Activated CD8-positive, alpha-beta T cell treated with anti-CD3 and anti-CD28 coated beads, Interleukin-2, amount 10 ng/mL, durations not matched to agents 7 days and 5 days (primary cell): ENCODE results near the gene WNT9B. TPM values are rescaled to one million over a fixed set of nuclear protein-coding genes. Genes with fewer than 3 reads are reported as not detected.

Source experiments
- ATAC-seq: fragments of 150-1000 bp; cut with Tn5 transposase; one replicate; pipeline ENCODE4 v1.10.0; 2021; ENCODE audit warnings: moderate library complexity
- CTCF ChIA-PET: fragments of 350-600 bp; sonication (Branson Sonifier 250); formaldehyde crosslinking; loops from one replicate; lab custom pipeline; 2021; ENCODE audit warnings: antibody characterized with exemption; lab: Charles Lee
- POLR2A ChIA-PET: fragments of 350-600 bp; sonication (Branson Sonifier 250); formaldehyde crosslinking; loops from one replicate; lab custom pipeline; 2021; ENCODE audit warnings: antibody characterized with exemption; lab: Charles Lee
- DNase-seq: peaks from one replicate; pipeline ENCODE4 v3.0.0-alpha.2; 2020
- H3K27ac Mint-ChIP-seq: one replicate; pipeline ENCODE4 v1.8.0; 2021; ENCODE audit warnings: mild to moderate bottlenecking, mixed read lengths
- H3K27me3 Mint-ChIP-seq: one replicate; pipeline ENCODE4 v1.8.0; 2021; ENCODE audit warnings: low read depth, mixed read lengths
- H3K36me3 Mint-ChIP-seq: one replicate; pipeline ENCODE4 v1.8.0; 2021; ENCODE audit warnings: low read depth, mixed read lengths
- H3K4me1 Mint-ChIP-seq: one replicate; pipeline ENCODE4 v1.8.0; 2021; ENCODE audit warnings: low read depth, mixed read lengths
- H3K4me3 Mint-ChIP-seq: one replicate; pipeline ENCODE4 v1.8.0; 2021; ENCODE audit warnings: mild to moderate bottlenecking, mixed read lengths
- H3K9me3 Mint-ChIP-seq: one replicate; pipeline ENCODE4 v1.8.0; 2022; ENCODE audit warnings: mixed read lengths; ENCODE audit not compliant: insufficient read depth
- total RNA-seq, 2 experiments: library from RNA; stranded (reverse); gene quantifications; one replicate each; pipeline ENCODE4 v1.2.3, GENCODE V29; 2021

Gene WNT9B
- total RNA-seq, 2 experiments from 2014 or later: not detected

DNA sequence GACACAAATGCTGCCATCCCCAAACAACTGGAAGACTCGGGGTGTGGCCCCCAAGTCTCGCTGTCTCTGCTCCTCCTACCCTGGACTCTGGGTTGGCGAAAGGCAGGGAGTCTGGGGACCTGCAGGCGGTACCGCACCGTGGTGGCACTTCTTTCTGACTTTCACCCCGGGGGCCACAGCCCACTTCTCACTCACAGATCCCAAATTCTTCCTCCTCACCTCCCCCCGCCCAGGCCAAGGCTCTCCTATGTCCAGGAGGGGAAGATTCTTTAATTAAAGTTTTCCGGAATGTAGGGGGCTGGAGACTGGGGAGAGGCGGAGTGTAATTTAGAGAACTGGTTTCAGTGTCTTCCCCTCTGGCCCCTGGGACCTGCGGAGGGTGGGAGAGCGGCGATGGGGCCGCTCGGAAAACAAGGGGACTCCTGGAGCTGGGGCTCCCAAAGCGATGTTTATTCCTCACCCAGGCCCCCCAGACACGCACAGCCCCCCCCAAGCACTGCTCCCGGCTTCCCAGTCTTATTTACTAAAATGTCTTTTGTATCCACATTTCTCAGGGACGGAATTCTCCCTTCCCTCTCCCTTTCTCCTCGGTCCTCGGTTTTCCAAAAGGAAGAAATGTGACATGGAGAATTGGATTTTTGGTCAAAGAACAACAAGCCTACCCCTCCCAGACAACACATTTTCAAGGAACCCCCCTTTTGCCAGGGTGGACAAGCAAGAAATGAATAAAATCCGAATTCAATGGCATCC is 34.1 kb upstream of the WNT9B start:
- no peak overlapping the region for H3K4me3 Mint-ChIP-seq
- no peaks in the 10 kb centered on the region for H3K9me3 Mint-ChIP-seq
- H3K4me1 Mint-ChIP-seq: peaks cover 30% of the 10 kb centered on the region
- ATAC-seq (no peak), DNase-seq (no peak)
- POLR2A ChIA-PET: no interaction called here
- CTCF ChIA-PET: no interaction called here
- peaks cover 78% of the 10 kb centered on the region for H3K27me3 Mint-ChIP-seq
- H3K27ac Mint-ChIP-seq: no peak overlapping the region
- no peaks in the 10 kb centered on the region for H3K36me3 Mint-ChIP-seq

DNA sequence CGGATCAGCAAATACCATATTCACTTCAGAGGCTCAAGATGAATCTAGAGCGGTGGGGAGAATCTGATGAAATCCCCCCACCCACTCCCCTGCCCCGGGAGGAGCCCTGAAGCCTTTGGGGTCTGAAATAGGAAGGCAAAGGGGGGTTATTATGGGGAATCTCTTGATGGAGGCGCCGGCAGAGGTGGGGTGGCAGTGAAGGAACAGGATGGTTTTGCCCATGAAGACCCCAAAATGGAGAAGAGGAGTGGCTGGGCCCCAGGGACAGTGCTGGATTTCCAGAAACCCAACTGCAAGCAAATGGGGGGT is 33.5 kb upstream of the WNT9B start:
- Mint-ChIP-seq H3K27ac (no peak overlapping the region), H3K4me3 (peak overlapping the region; percentile 31), H3K9me3 (no peaks in the 10 kb centered on the region), H3K27me3 (peaks cover 75% of the 10 kb centered on the region), H3K36me3 (no peaks in the 10 kb centered on the region), H3K4me1 (peaks cover 30% of the 10 kb centered on the region)
- ChIA-PET CTCF (no interaction called here), POLR2A (no interaction called here)
- DNase-seq (no peak), ATAC-seq (no peak)

DNA sequence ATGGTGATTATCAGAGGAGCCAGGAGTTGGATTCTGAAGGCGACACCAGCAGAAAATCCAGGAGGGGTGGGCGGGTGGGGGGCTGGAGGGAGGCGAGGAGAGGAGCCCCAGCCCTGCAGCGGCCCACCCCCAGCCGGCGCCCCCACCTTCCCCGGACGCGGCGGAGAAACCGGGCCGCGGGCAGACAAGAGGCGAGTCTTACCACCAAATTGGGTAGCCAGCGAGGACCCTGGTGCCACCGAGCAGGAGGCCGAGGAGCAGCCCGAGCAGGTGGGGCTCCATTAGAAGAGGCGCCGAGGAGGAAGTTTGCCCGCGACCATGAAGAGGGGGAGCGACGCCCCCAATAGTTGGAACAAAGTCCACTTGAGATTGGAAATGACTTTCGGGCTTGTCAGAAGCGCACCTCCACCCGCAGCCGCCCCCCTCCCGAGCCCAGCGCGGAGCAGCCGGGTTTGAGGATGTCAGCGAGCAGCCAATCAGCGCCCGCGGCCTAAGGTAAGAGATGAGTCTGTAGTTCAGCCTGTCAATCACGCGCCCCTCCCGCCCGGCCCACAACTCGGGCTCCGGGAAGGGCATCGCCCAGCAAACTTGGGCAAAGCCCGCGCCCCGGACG is 33.0 kb upstream of the WNT9B start, which contains the start of gene WNT3:
WNT3 (minus strand) TSS at position 377 of the 613 bp plus-strand sequence; CDS start at position 282, 95 bp downstream.
- ATAC-seq: peak; percentile 67
- Mint-ChIP-seq H3K9me3 (no peaks in the 10 kb centered on the region), H3K36me3 (no peaks in the 10 kb centered on the region), H3K27me3 (peaks cover 72% of the 10 kb centered on the region), H3K4me1 (peaks cover 30% of the 10 kb centered on the region), H3K4me3 (peak within 1 kb of the TSS; percentile 58), H3K27ac (no peak within 1 kb of the TSS)
- POLR2A ChIA-PET: no interaction called here
- CTCF ChIA-PET: no interaction called here
- peak; percentile 64 for DNase-seq

DNA sequence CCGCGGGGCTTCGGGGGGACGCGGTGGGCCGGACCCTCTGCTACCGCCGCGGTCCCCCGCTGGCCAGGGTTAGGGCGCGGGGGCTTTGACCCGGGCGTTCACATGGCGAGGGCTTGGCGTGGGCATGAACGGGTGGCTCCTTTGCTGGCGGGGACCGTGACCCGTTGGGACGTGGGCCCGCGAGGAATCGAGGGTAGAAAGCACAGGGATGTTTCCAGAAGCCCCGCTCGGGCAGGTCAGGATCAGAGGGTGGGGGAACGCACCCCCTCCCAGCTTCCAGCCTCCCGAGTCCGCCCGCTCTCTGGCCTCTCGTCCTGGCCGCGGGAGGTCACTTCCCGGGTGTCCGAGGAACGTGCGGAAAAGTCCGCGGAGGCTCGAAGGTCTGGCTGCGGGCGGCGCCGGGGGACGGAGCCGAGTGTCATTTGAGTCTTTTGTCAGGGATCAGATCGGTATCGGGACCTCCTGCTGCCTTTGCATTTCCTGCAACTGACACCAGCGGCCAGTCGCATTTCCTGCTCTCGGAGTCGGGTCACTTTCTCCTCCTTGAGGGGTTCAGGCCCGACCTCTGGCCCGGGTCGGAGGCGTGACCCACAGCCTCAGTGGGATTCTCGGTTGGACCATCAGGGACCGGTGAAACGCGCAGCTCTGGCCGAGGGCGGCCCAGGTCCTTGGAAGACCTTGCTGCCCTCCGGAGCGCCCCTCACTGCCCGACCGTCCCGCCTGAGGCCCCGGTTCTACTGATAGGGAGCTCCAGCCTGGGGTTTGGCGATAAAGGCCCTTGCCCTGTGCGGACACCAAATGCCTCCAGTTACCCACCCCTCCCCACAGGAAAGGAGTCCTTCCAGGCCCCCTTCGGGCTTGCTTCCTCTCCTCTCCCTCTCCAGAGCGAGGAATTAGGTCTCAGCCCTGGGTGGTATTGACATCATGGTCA is 32.2 kb upstream of the WNT9B start:
- Mint-ChIP-seq H3K27me3 (peaks cover 67% of the 10 kb centered on the region), H3K27ac (no peak overlapping the region), H3K36me3 (no peaks in the 10 kb centered on the region), H3K9me3 (no peaks in the 10 kb centered on the region), H3K4me1 (peaks cover 30% of the 10 kb centered on the region), H3K4me3 (peak overlapping the region; percentile 52)
- ATAC-seq (peak; percentile 30), DNase-seq (peak; percentile 45)
- ChIA-PET POLR2A (no interaction called here), CTCF (no interaction called here)

DNA sequence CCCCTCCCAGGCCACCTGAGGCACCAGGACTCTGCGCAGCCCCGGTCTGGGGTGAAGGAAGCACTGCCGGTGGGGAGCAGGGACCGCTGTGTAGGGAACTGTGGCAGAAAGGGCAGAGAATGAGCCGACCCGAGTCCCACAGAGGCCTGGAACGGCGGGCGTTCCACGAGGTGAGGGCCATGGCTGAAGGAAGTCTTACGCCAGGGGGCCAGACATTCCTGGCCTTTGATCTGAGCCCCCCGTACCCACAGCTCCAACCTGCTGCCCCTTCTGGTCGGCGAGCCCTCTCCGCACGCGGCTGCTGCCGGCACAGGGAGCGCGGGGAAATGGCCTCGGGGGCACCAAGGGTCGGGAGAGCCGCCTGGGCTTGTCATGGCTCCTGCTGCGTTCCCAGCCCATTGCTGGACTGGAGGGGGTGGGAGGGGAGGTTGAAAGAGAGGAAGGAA is 31.5 kb upstream of the WNT9B start:
- H3K27me3 Mint-ChIP-seq: peaks cover 68% of the 10 kb centered on the region
- ChIA-PET CTCF (interaction anchor here (1.4 kb wide), 1 partner anchor 14 kb away, joined by 3 read pairs; no protein-coding TSS in a partner anchor), POLR2A (no interaction called here)

DNA sequence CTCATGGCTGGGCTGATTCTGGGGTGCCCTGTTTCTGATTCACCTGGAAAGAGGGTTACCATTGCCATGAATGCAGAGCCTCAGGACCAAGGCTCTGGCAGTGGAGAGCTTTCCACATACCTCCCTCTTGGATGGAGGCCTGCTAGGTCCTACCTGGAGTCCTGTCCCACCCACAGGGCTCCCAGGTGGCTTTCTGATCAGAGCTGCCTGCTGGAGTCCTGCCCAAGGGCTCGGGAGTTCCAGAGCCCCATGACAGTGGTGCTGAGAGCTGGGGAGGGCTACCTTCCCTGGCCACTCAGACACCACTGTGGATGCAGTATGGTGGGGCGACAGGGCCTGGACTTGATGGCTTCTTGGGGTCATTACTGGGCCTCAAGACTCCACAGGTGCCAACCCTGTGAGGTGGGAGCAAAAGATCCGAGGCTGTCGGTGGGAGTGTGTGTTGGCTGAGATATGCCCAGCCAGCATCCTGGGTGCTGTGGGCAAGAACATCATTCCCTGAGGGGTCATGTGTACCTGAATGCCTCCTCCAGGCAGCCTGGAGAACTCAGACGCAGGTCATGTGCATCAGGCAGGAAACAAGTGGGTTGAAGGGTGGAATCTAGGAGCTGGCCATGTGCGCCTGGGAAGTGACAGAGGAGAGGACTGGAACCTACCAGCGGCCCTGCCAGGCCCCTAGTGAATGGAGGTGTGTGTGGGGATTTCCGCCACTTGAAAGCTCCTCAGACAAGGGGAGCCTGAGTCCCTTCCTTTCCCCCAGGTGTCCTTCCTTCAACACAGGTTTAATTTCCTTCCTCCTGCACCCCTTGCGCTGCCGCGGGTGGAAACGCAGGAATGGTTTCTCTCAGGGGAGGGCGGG is 30.6 kb upstream of the WNT9B start:
- Mint-ChIP-seq H3K27ac (no peak overlapping the region), H3K9me3 (no peaks in the 10 kb centered on the region), H3K36me3 (no peaks in the 10 kb centered on the region), H3K27me3 (peaks cover 63% of the 10 kb centered on the region), H3K4me1 (peaks cover 30% of the 10 kb centered on the region), H3K4me3 (no peak overlapping the region)
- DNase-seq (no peak), ATAC-seq (no peak)
- ChIA-PET CTCF (interaction anchor here (1.4 kb wide), 1 partner anchor 13 kb away, joined by 3 read pairs; no protein-coding TSS in a partner anchor), POLR2A (no interaction called here)

More for the DNA sequence above, 31.5 kb upstream of the WNT9B start:
- no peak overlapping the region for H3K4me3 Mint-ChIP-seq
- DNase-seq: no peak
- no peaks in the 10 kb centered on the region for H3K36me3 Mint-ChIP-seq
- no peak for ATAC-seq
- H3K9me3 Mint-ChIP-seq: no peaks in the 10 kb centered on the region
- H3K27ac Mint-ChIP-seq: no peak overlapping the region
- peaks cover 30% of the 10 kb centered on the region for H3K4me1 Mint-ChIP-seq

DNA sequence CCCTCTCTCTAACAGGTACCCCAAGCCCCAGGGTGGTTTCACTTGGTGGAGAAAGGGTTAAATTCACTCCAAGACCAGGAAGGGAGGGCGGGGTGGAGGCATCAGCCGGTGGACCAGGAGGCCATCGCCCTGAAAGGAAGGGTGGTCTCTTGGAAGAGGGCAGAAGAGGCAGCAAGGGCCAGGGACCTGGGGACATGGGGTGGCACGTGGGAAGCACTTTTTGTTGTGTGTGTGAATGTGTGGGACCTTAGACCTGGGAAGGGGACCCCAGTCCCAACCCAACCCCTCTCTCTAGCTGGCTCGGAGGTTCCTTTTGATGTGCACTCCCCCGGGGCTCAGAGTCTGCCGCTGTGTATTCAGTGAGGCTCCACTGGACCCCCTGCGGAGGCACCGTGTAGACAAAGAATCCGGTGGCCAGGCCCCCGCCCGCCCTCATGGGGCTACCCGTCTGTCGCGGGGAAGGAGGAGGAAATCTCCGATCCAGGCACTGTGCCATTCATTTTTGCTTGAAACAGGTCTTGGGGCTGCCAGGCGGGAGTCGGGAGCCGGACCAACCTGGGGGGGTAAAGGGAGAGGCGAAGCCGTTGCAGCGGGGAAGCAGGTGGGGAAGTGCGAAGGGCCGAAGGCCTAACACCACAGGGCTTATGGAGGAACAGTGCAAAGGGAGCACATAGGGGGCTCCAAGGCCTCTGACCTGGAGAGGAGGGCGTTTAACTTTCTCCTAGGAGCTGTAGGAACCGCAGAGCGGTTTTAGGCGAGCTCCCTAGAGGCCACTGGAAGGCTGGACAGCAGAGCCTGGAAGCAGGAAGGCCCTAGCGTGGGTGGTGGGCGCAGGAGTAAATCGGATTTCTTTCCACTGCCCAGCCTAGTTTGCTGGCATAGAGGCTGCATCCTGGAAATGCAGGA is 29.6 kb upstream of the WNT9B start:
- Mint-ChIP-seq H3K27me3 (peaks cover 56% of the 10 kb centered on the region), H3K27ac (no peak overlapping the region)
- POLR2A ChIA-PET: no interaction called here

DNA sequence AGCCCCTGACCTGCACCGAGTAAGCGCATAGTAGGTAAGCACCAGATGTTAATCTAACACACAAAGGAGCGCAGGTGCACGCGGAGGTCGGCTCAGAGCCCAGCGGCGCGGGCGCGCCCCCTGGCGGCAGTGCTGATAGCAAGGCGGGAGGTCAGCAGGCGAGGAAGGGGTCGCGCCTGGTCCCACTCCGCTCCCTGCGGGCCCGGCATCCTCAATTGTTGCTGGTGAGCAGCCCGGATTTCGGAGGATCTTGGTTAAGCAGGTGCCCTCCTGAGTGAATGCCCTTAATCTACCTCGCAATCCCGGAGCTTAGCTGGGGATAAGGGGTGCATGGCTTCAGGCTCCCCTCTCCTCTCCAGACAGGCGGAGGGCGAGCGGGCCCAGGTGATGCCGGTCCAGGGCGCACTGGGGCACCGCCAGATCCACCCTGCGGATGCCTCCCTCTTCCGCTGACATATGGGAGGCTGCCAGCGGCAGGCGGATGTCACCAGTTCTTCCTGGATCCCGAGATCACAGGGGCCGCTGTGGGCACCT is 28.9 kb upstream of the WNT9B start:
- Mint-ChIP-seq H3K27me3 (peaks cover 51% of the 10 kb centered on the region), H3K36me3 (no peaks in the 10 kb centered on the region), H3K27ac (no peak overlapping the region), H3K9me3 (no peaks in the 10 kb centered on the region), H3K4me3 (no peak overlapping the region), H3K4me1 (peaks cover 30% of the 10 kb centered on the region)
- CTCF ChIA-PET: interaction anchor here (0.8 to 1.5 kb wide), 3 partner anchors 13 to 119 kb away, joined by 3 to 7 read pairs (median 6); no protein-coding TSS in a partner anchor
- POLR2A ChIA-PET: no interaction called here
- ATAC-seq: no peak
- peak; percentile 61 for DNase-seq

More for the DNA sequence above, 29.6 kb upstream of the WNT9B start:
- peaks cover 30% of the 10 kb centered on the region for H3K4me1 Mint-ChIP-seq
- CTCF ChIA-PET: interaction anchor here (1.5 kb wide), 1 partner anchor 120 kb away, joined by 7 read pairs; no protein-coding TSS in a partner anchor
- DNase-seq: no peak
- H3K36me3 Mint-ChIP-seq: no peaks in the 10 kb centered on the region
- no peak for ATAC-seq
- no peak overlapping the region for H3K4me3 Mint-ChIP-seq
- no peaks in the 10 kb centered on the region for H3K9me3 Mint-ChIP-seq

DNA sequence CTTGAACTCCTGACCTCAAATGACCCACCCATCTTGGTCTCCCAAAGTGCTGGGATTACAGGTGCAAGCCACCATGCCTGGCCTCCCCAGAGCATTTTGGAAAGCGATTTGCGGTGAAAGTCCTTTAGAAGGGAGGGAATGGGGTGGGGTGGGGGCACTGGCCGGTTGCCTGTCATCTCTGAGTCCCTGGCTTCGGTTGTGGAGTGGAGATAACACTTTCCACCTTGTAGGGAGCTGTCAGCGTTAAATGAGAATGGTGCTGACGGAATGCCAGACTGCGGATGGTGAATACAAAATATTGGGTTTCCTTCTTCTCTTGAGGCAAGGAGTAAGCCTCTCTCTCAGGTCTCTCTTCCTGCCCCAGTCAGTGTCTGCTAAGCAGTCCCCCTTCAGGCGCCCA is 27.7 kb upstream of the WNT9B start:
- H3K36me3 Mint-ChIP-seq: no peaks in the 10 kb centered on the region
- ChIA-PET POLR2A (no interaction called here), CTCF (interaction anchor here (1.1 to 1.5 kb wide), 2 partner anchors 12 to 118 kb away, joined by 6 to 7 read pairs; no protein-coding TSS in a partner anchor)
- H3K27me3 Mint-ChIP-seq: peaks cover 44% of the 10 kb centered on the region
- H3K9me3 Mint-ChIP-seq: no peaks in the 10 kb centered on the region
- ATAC-seq (no peak), DNase-seq (no peak)
- H3K4me1 Mint-ChIP-seq: peaks cover 23% of the 10 kb centered on the region
- no peak overlapping the region for H3K27ac Mint-ChIP-seq
- H3K4me3 Mint-ChIP-seq: no peak overlapping the region

DNA sequence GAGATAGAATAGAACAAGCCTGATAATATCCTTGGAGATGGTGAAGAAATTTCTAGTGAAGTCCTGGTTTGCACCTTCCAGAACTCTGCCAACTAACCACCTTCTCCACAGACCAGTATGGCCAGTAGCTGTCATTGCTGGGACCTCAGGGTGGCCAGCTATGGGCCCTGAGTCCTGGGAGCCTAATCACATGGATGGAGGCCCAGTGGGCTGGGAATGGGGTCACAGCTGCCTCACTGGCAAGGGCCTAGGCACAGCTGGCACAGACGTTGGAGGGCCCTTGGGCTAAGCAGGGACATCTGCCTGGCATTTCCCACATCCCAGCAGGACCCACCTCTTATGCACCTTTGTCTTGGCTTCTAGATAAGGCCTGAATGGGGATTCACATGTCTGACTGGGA is 25.3 kb upstream of the WNT9B start:
- ChIA-PET CTCF (interaction anchor here (2.4 kb wide), 1 partner anchor 10 kb away, joined by 18 read pairs; no protein-coding TSS in a partner anchor), POLR2A (no interaction called here)
- Mint-ChIP-seq H3K36me3 (no peaks in the 10 kb centered on the region), H3K4me3 (no peak overlapping the region), H3K4me1 (peaks cover 6% of the 10 kb centered on the region), H3K9me3 (no peaks in the 10 kb centered on the region), H3K27ac (no peak overlapping the region), H3K27me3 (peaks cover 26% of the 10 kb centered on the region)
- no peak for ATAC-seq
- DNase-seq: no peak
